NCI-H774 (cell line): ENCODE results near the gene PRRG4.
"Not testable (repeated sequence)": the region's sequence is repeated elsewhere in the genome, so short reads cannot be mapped to it uniquely, and the experiment has no call there.

Source experiments
- DNase-seq: peaks from one replicate; lab custom pipeline; 2025; lab: John Stamatoyannopoulos, UW

The PRRG4 gene

GRCh38 chr11:32830796-32831195, 1.1 kb downstream of the PRRG4 start:
- DNase-seq, result no peak

- no peak for DNase-seq
Measured at GRCh38 chr11:32831221-32831620, 1.5 kb downstream of the PRRG4 start.

GRCh38 chr11:32833921-32834320, 4.2 kb downstream of the PRRG4 start:
- DNase-seq, result no peak

GRCh38 chr11:32836946-32837345, 7.2 kb downstream of the PRRG4 start:
- DNase-seq, result no peak

- DNase-seq, result no peak
Measured at GRCh38 chr11:32838505-32839274, 9.0 kb downstream of the PRRG4 start.

GRCh38 chr11:32839308-32839707, 9.6 kb downstream of the PRRG4 start:
- no peak for DNase-seq

GRCh38 chr11:32840587-32840986, 10.9 kb downstream of the PRRG4 start:
- no peak for DNase-seq

GRCh38 chr11:32843544-32843943, 13.8 kb downstream of the PRRG4 start:
- no peak for DNase-seq

- DNase-seq, result no peak
Measured at GRCh38 chr11:32847511-32847910, 17.8 kb downstream of the PRRG4 start.

GRCh38 chr11:32849761-32850160, 20.0 kb downstream of the PRRG4 start:
- no peak for DNase-seq

- no peak for DNase-seq
Measured at GRCh38 chr11:32851251-32851650, 21.5 kb downstream of the PRRG4 start.

GRCh38 chr11:32852207-32852606, 22.5 kb downstream of the PRRG4 start:
- DNase-seq, result no peak

- DNase-seq, result no peak
Measured at GRCh38 chr11:32855601-32856000, 25.9 kb downstream of the PRRG4 start.

GRCh38 chr11:32858731-32859130, 29.0 kb downstream of the PRRG4 start:
- DNase-seq, result no peak

- no peak for DNase-seq
Measured at GRCh38 chr11:32861850-32862577, 32.3 kb downstream of the PRRG4 start.

- no peak for DNase-seq
Measured at GRCh38 chr11:32864555-32864954, 34.8 kb downstream of the PRRG4 start.

GRCh38 chr11:32868752-32869151, 39.0 kb downstream of the PRRG4 start:
- DNase-seq, result not testable (repeated sequence)

GRCh38 chr11:32870676-32871075, 40.9 kb downstream of the PRRG4 start:
- DNase-seq, result no peak

- DNase-seq, result no peak
Measured at GRCh38 chr11:32874132-32874531, 44.4 kb downstream of the PRRG4 start.

- DNase-seq, result no peak
Measured at GRCh38 chr11:32881286-32881685, 51.6 kb downstream of the PRRG4 start.

- no peak for DNase-seq
Measured at GRCh38 chr11:32883421-32883820, 53.7 kb downstream of the PRRG4 start.

- DNase-seq, result no peak
Measured at GRCh38 chr11:32884023-32884422, 54.3 kb downstream of the PRRG4 start.

GRCh38 chr11:32884770-32885384, 55.1 kb downstream of the PRRG4 start:
- DNase-seq, result no peak
